Activated naive CD8-positive, alpha-beta T cell treated with anti-CD3 and anti-CD28 coated beads for 36 hours (primary cell): ENCODE measurements around the gene MAPKAP1. TPM values are rescaled to one million over a fixed set of nuclear protein-coding genes. Genes with fewer than 3 reads are reported as not detected.
A peak's percentile ranks its signal among the peaks of the same experiment; 100 is the strongest.

Experiments
- DNase-seq: peaks from one replicate; pipeline ENCODE4 v3.0.0; 2021
- H3K27ac Mint-ChIP-seq: one replicate; pipeline ENCODE4 v1.8.0; 2022; ENCODE audit warnings: mild to moderate bottlenecking, moderate library complexity, mixed read lengths
- H3K27me3 Mint-ChIP-seq: one replicate; pipeline ENCODE4 v1.8.0; 2022; ENCODE audit warnings: mild to moderate bottlenecking, mixed read lengths
- H3K36me3 Mint-ChIP-seq: one replicate; pipeline ENCODE4 v1.8.0; 2021; ENCODE audit warnings: mild to moderate bottlenecking, mixed read lengths
- H3K4me1 Mint-ChIP-seq: one replicate; pipeline ENCODE4 v1.8.0; 2021; ENCODE audit warnings: mixed read lengths
- H3K4me3 Mint-ChIP-seq: one replicate; pipeline ENCODE4 v1.8.0; 2022; ENCODE audit warnings: mild to moderate bottlenecking, moderate library complexity, mixed read lengths
- H3K9me3 Mint-ChIP-seq: one replicate; pipeline ENCODE4 v1.8.0; 2022; ENCODE audit warnings: mixed read lengths
- total RNA-seq, 2 experiments: library from RNA; stranded (reverse); gene quantifications; one replicate each; pipeline ENCODE4 v1.2.3, GENCODE V29; 2021

The MAPKAP1 gene
- total RNA-seq, 2 experiments from 2014 or later: 91.8 to 92.2 TPM

- H3K27ac Mint-ChIP-seq: peak overlapping the region; percentile 2
- peaks cover 43% of the 10 kb centered on the region for H3K36me3 Mint-ChIP-seq
- no peak for DNase-seq
- H3K4me3 Mint-ChIP-seq: no peak overlapping the region
- peaks cover 86% of the 10 kb centered on the region for H3K4me1 Mint-ChIP-seq
- H3K27me3 Mint-ChIP-seq: no peaks in the 10 kb centered on the region
- no peaks in the 10 kb centered on the region for H3K9me3 Mint-ChIP-seq
Observed at GRCh38 chr9:125648294-125648693, 58.7 kb downstream of the MAPKAP1 start.

GRCh38 chr9:125646621-125647100 is 60.3 kb downstream of the MAPKAP1 start:
- Mint-ChIP-seq H3K4me1 (peaks cover 83% of the 10 kb centered on the region), H3K4me3 (peak overlapping the region; percentile 67), H3K36me3 (peaks cover 39% of the 10 kb centered on the region), H3K9me3 (no peaks in the 10 kb centered on the region), H3K27me3 (no peaks in the 10 kb centered on the region), H3K27ac (peak overlapping the region; percentile 92)
- DNase-seq: no peak

GRCh38 chr9:125646217-125646616 is 60.8 kb downstream of the MAPKAP1 start:
- H3K36me3 Mint-ChIP-seq: peaks cover 39% of the 10 kb centered on the region
- H3K9me3 Mint-ChIP-seq: no peaks in the 10 kb centered on the region
- peaks cover 82% of the 10 kb centered on the region for H3K4me1 Mint-ChIP-seq

GRCh38 chr9:125644819-125645507 is 62.0 kb downstream of the MAPKAP1 start:
- Mint-ChIP-seq H3K4me3 (peak overlapping the region; percentile 57), H3K36me3 (peaks cover 28% of the 10 kb centered on the region), H3K27me3 (no peaks in the 10 kb centered on the region), H3K9me3 (no peaks in the 10 kb centered on the region), H3K27ac (peak overlapping the region; percentile 82), H3K4me1 (peaks cover 75% of the 10 kb centered on the region)
- no peak for DNase-seq

More at GRCh38 chr9:125646217-125646616, 60.8 kb downstream of the MAPKAP1 start:
- H3K27me3 Mint-ChIP-seq: no peaks in the 10 kb centered on the region
- peak overlapping the region; percentile 92 for H3K27ac Mint-ChIP-seq
- no peak for DNase-seq
- H3K4me3 Mint-ChIP-seq: peak overlapping the region; percentile 67

- Mint-ChIP-seq H3K36me3 (peaks cover 19% of the 10 kb centered on the region), H3K4me1 (peaks cover 59% of the 10 kb centered on the region), H3K9me3 (no peaks in the 10 kb centered on the region), H3K27me3 (no peaks in the 10 kb centered on the region), H3K4me3 (no peak overlapping the region), H3K27ac (no peak overlapping the region)
- no peak for DNase-seq
Observed at GRCh38 chr9:125642311-125642710, 64.7 kb downstream of the MAPKAP1 start.

GRCh38 chr9:125639057-125639456 is 68.0 kb downstream of the MAPKAP1 start:
- Mint-ChIP-seq H3K9me3 (no peaks in the 10 kb centered on the region), H3K27me3 (no peaks in the 10 kb centered on the region), H3K4me3 (no peak overlapping the region), H3K36me3 (peaks cover 22% of the 10 kb centered on the region), H3K4me1 (peaks cover 58% of the 10 kb centered on the region), H3K27ac (no peak overlapping the region)
- DNase-seq: no peak

- Mint-ChIP-seq H3K27me3 (no peaks in the 10 kb centered on the region), H3K4me3 (no peak overlapping the region), H3K4me1 (peaks cover 59% of the 10 kb centered on the region), H3K36me3 (peaks cover 22% of the 10 kb centered on the region), H3K27ac (no peak overlapping the region), H3K9me3 (no peaks in the 10 kb centered on the region)
- no peak for DNase-seq
Observed at GRCh38 chr9:125638239-125639045, 68.6 kb downstream of the MAPKAP1 start.

- Mint-ChIP-seq H3K4me1 (peaks cover 65% of the 10 kb centered on the region), H3K4me3 (no peak overlapping the region), H3K36me3 (peaks cover 18% of the 10 kb centered on the region), H3K27ac (no peak overlapping the region), H3K27me3 (no peaks in the 10 kb centered on the region), H3K9me3 (no peaks in the 10 kb centered on the region)
- DNase-seq: no peak
Observed at GRCh38 chr9:125637241-125637640, 69.8 kb downstream of the MAPKAP1 start.

GRCh38 chr9:125635888-125636287 is 71.1 kb downstream of the MAPKAP1 start:
- peak overlapping the region; percentile 26 for H3K27ac Mint-ChIP-seq
- H3K36me3 Mint-ChIP-seq: peaks cover 22% of the 10 kb centered on the region
- H3K4me1 Mint-ChIP-seq: peaks cover 70% of the 10 kb centered on the region
- H3K27me3 Mint-ChIP-seq: no peaks in the 10 kb centered on the region
- no peak overlapping the region for H3K4me3 Mint-ChIP-seq
- H3K9me3 Mint-ChIP-seq: no peaks in the 10 kb centered on the region
- no peak for DNase-seq

GRCh38 chr9:125634040-125634717 is 72.8 kb downstream of the MAPKAP1 start:
- DNase-seq: no peak
- H3K27ac Mint-ChIP-seq: peak overlapping the region; percentile 68
- no peaks in the 10 kb centered on the region for H3K9me3 Mint-ChIP-seq
- H3K4me3 Mint-ChIP-seq: no peak overlapping the region
- peaks cover 68% of the 10 kb centered on the region for H3K4me1 Mint-ChIP-seq
- peaks cover 21% of the 10 kb centered on the region for H3K36me3 Mint-ChIP-seq
- H3K27me3 Mint-ChIP-seq: no peaks in the 10 kb centered on the region

- Mint-ChIP-seq H3K4me1 (peaks cover 73% of the 10 kb centered on the region), H3K36me3 (peaks cover 20% of the 10 kb centered on the region), H3K4me3 (peak overlapping the region; percentile 6), H3K27me3 (no peaks in the 10 kb centered on the region), H3K9me3 (no peaks in the 10 kb centered on the region), H3K27ac (peak overlapping the region; percentile 69)
- DNase-seq: no peak
Observed at GRCh38 chr9:125633116-125633745, 73.8 kb downstream of the MAPKAP1 start.

GRCh38 chr9:125632321-125633115 is 74.5 kb downstream of the MAPKAP1 start:
- Mint-ChIP-seq H3K27ac (peak overlapping the region; percentile 69), H3K36me3 (peaks cover 13% of the 10 kb centered on the region), H3K4me1 (peaks cover 68% of the 10 kb centered on the region), H3K27me3 (no peaks in the 10 kb centered on the region), H3K4me3 (peak overlapping the region; percentile 6), H3K9me3 (no peaks in the 10 kb centered on the region)
- DNase-seq: peak; percentile 60

GRCh38 chr9:125631391-125632085 is 75.5 kb downstream of the MAPKAP1 start:
- Mint-ChIP-seq H3K36me3 (peaks cover 11% of the 10 kb centered on the region), H3K4me3 (no peak overlapping the region), H3K9me3 (no peaks in the 10 kb centered on the region)

More at GRCh38 chr9:125631391-125632085, 75.5 kb downstream of the MAPKAP1 start:
- Mint-ChIP-seq H3K4me1 (peaks cover 71% of the 10 kb centered on the region), H3K27ac (peak overlapping the region; percentile 69), H3K27me3 (no peaks in the 10 kb centered on the region)
- no peak for DNase-seq
